ENCODE data around the gene ITPR1. TPM values are rescaled to one million over a fixed set of nuclear protein-coding genes. Genes with fewer than 3 reads are reported as not detected.
A peak's percentile ranks its signal among the peaks of the same experiment; 100 is the strongest.

The ITPR1 gene
- total and polyA plus RNA-seq, 2 experiments from 2014 or later, result 17.6 to 28.8 TPM

GRCh38 chr3:4533489-4534443 is 40.6 kb downstream of the ITPR1 start:
- peaks cover 33% of the 10 kb centered on the region for H3K4me1 ChIP-seq (ENCODE audit: low read depth)
- no peak overlapping the region for H3K4me3 ChIP-seq
- H3K27me3 ChIP-seq, result no peaks in the 10 kb centered on the region
- peak overlapping the region; percentile 27 for H3K27ac ChIP-seq
- H3K9me3 ChIP-seq (ENCODE audit: low read depth), result no peaks in the 10 kb centered on the region
- DNase-seq (ENCODE audit: low read depth in 1 of 2, low spot score in 1 of 2), result peak in 1 of 2 donors; percentile 38
- H3K36me3 ChIP-seq, result no peaks in the 10 kb centered on the region
- TF ChIP-seq CTCF (IDR thresholded peaks at IDR 0.05; ENCODE audit: low read depth, low read length), result peak; percentile 11

DNA sequence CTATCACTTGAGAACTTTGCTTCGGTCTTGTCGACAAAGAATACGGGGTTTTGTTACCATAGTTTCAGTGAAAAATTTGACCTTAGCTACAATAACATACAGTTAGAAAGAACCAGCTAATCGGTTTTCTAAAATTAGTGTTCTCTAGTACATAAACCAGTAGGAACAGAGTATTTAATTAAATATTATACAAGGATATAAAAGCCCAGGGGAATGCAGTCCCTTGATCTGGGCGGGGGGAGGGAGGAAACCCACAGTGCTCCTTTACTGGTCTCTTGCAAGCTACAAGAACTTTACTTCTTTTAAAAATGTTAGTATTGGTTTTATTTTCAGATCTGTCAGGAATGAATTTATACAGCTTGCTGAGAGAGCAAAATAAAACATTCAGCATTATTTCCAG is 41.8 kb downstream of the ITPR1 start:
- Histone ChIP-seq H3K9me3 (ENCODE audit: low read depth) (no peaks in the 10 kb centered on the region), H3K36me3 (no peaks in the 10 kb centered on the region), H3K27ac (no peak overlapping the region), H3K27me3 (no peaks in the 10 kb centered on the region), H3K4me3 (no peak overlapping the region), H3K4me1 (ENCODE audit: low read depth) (peaks cover 27% of the 10 kb centered on the region)
- no peak for TF ChIP-seq CTCF (IDR thresholded peaks at IDR 0.05; ENCODE audit: low read depth, low read length)
- DNase-seq (ENCODE audit: low read depth in 1 of 2, low spot score in 1 of 2), result no peak

DNA sequence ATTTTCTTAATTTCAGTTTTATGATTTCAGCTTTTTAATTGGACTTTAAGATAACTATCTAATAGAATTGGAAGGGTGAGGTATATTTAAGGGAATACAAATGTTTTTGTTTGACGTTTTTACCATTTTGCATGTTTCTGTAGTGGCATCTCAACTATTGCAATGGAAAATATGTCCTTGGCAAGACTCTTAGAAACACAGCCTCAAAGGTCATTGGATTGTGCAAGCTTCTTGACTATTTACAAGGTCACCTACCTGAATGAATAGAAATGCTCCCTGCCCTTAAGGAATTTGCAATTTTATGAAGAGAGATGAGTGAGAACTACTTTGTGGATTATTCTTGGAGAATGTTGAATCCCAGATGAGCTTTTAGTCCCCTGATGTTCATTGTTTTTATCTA is 43.1 kb downstream of the ITPR1 start:
- DNase-seq (ENCODE audit: low read depth in 1 of 2, low spot score in 1 of 2), result no peak
- Histone ChIP-seq H3K27me3 (no peaks in the 10 kb centered on the region), H3K36me3 (no peaks in the 10 kb centered on the region), H3K27ac (no peak overlapping the region), H3K9me3 (ENCODE audit: low read depth) (no peaks in the 10 kb centered on the region), H3K4me3 (no peak overlapping the region), H3K4me1 (ENCODE audit: low read depth) (peaks cover 22% of the 10 kb centered on the region)
- TF ChIP-seq CTCF (IDR thresholded peaks at IDR 0.05; ENCODE audit: low read depth, low read length), result no peak

DNA sequence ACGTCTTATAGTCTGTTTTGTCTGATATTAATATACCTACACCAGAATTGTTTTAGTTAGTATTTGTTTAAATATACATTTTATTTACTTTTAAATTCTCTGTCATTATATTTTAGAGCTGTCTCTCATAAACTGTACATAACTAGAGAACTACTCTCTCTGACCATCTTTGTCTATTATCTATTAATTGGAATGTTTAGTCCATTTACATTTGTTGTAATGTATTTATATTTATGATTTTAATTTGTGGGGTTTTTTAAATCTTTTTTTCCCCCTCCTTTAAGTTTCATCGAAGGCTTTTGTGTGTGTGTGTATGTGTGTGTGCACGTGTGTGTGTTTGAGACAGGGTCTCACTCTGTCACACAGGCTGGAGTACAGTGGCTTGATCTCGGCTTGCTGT is 47.1 kb downstream of the ITPR1 start:
- TF ChIP-seq CTCF (IDR thresholded peaks at IDR 0.05; ENCODE audit: low read depth, low read length), result no peak
- Histone ChIP-seq H3K27me3 (no peaks in the 10 kb centered on the region), H3K27ac (no peak overlapping the region), H3K9me3 (ENCODE audit: low read depth) (no peaks in the 10 kb centered on the region), H3K4me3 (no peak overlapping the region), H3K4me1 (ENCODE audit: low read depth) (no peaks in the 10 kb centered on the region), H3K36me3 (no peaks in the 10 kb centered on the region)
- DNase-seq (ENCODE audit: low read depth in 1 of 2, low spot score in 1 of 2), result no peak

GRCh38 chr3:4543110-4543509 is 50.0 kb downstream of the ITPR1 start:
- no peak for DNase-seq (ENCODE audit: low read depth in 1 of 2, low spot score in 1 of 2)
- no peak for TF ChIP-seq CTCF (IDR thresholded peaks at IDR 0.05; ENCODE audit: low read depth, low read length)
- H3K4me1 ChIP-seq (ENCODE audit: low read depth), result peaks cover 16% of the 10 kb centered on the region
- no peak overlapping the region for H3K27ac ChIP-seq
- no peaks in the 10 kb centered on the region for H3K27me3 ChIP-seq
- no peaks in the 10 kb centered on the region for H3K9me3 ChIP-seq (ENCODE audit: low read depth)
- H3K4me3 ChIP-seq, result no peak overlapping the region
- no peaks in the 10 kb centered on the region for H3K36me3 ChIP-seq
